Stimulated activated CD8-positive, alpha-beta memory T cell treated with anti-CD3 and anti-CD28 coated beads, Interleukin-7, amount 100 ng/mL, for 1 hour (primary cell): ENCODE measurements around the gene TAS2R16.
"Not testable (repeated sequence)": the region's sequence is repeated elsewhere in the genome, so short reads cannot be mapped to it uniquely, and the experiment has no call there.

Source experiments
- DNase-seq, 2 donors: peaks; one replicate each; pipeline ENCODE4 v3.0.0-alpha.2; 2020; ENCODE audit warnings: low read depth in 2 of 2

TAS2R16 gene

DNA sequence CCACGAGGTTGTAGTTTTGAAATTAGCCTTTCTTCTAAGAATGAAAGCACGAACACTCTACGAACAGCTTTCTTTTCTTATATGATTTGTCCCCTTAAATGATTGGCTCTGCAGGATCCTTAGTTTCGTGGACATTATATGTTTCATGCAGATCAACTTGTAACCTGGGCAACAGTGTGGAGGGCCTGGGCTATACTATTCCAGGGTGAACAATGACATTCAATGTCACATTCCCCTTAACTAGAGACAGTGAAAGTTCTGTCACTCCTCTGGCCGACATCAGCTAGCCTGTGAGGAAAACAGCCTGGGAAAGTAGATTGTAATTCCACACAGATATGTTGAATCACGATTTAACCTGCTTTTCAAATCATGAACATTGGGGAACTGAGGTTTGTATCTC, 23.4 kb downstream of the TAS2R16 start:
- DNase-seq = no peak

GRCh38 chr7:122970740-122971725, 24.5 kb downstream of the TAS2R16 start:
- no peak for DNase-seq

DNA sequence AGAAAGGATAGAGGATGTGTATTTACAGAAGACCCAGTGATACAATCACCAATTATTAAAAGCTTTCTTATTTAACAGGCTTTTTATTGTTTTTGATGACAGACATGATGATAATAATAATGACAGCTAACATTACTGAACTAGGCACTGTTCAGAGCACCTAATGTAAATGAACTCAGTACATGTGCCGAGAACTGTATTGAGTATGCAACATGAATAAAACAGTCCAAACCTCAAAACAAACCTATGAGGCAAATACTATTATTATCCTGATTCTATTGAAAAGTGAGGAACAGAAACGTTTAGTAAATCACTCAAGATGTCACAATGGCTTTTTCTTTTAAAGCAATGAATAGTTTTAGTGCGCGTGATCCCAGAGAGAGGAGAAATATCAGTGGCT, 27.1 kb downstream of the TAS2R16 start:
- no peak for DNase-seq

- no peak for DNase-seq
Measured at GRCh38 chr7:122965306-122965705, 30.2 kb downstream of the TAS2R16 start.

DNA sequence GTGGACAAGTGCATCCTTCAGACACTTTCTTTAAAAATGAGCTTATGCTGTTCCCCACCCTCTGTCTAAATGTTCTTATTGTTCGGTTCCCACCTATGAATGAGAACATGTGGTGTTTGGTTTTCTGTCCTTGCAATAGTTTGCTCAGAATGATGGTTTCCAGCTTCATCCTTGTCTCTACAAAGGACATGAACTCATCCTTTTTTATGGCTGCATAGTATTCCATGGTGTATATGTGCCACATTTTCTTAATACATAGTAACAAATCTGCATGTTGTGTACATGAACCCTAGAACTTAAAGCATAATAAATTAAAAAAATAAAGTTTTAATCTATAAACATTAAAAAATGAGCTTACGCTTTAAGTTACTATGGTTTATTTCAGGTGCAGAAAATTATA, 41.8 kb downstream of the TAS2R16 start:
- DNase-seq = not testable (repeated sequence)

DNA sequence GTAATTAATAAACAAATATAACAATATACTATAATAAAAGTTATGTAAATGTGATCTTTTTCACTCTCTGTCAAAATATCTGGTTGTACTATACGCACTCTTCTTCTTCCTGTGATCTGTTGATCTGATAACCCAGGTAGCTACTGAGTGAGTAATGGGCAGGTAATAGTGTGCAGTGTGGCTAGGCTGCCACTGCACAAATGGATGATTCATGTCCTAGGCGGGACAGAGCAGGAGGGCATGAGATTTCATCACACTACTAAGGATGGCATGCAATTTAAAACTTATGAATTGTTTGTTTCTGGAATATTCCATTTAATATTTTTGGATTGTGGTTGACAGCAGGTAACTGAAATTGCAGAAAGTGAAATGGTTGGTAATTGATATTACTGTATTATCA, 44.5 kb downstream of the TAS2R16 start:
- DNase-seq = no peak

GRCh38 chr7:122949186-122949585, 46.3 kb downstream of the TAS2R16 start:
- DNase-seq = no peak
